Hematopoietic multipotent progenitor cell treated with erythropoietin and hydrocortisone succinate and interleukin-3 and kit ligand, for 8 days (in vitro differentiated cells): ENCODE results near the gene PRKN.

Source experiments
- DNase-seq: peaks from one replicate; pipeline ENCODE4 v3.0.0-alpha.2; 2015

The PRKN gene

GRCh38 chr6:162220876-162221275 lies 506.7 kb downstream of the PRKN start:
- DNase-seq = no peak

GRCh38 chr6:162219266-162219665 lies 508.3 kb downstream of the PRKN start:
- DNase-seq = no peak

- DNase-seq = no peak
Observed at GRCh38 chr6:162217811-162218493, 509.6 kb downstream of the PRKN start.

- no peak for DNase-seq
Observed at GRCh38 chr6:162217058-162217457, 510.5 kb downstream of the PRKN start.

GRCh38 chr6:162211777-162212176 lies 515.8 kb downstream of the PRKN start:
- no peak for DNase-seq

GRCh38 chr6:162211022-162211421 lies 516.5 kb downstream of the PRKN start:
- DNase-seq = no peak

GRCh38 chr6:162203287-162203686 lies 524.3 kb downstream of the PRKN start:
- no peak for DNase-seq

GRCh38 chr6:162200945-162201690 lies 526.4 kb downstream of the PRKN start:
- DNase-seq = no peak

GRCh38 chr6:162200041-162200440 lies 527.5 kb downstream of the PRKN start:
- DNase-seq = no peak

- DNase-seq = no peak
Observed at GRCh38 chr6:162198925-162199324, 528.6 kb downstream of the PRKN start.

GRCh38 chr6:162198076-162198475 lies 529.5 kb downstream of the PRKN start:
- no peak for DNase-seq

- no peak for DNase-seq
Observed at GRCh38 chr6:162195441-162195840, 532.1 kb downstream of the PRKN start.

GRCh38 chr6:162190981-162191380 lies 536.6 kb downstream of the PRKN start:
- no peak for DNase-seq

GRCh38 chr6:162187168-162187935 lies 540.2 kb downstream of the PRKN start:
- DNase-seq = no peak

- no peak for DNase-seq
Observed at GRCh38 chr6:162184465-162184864, 543.1 kb downstream of the PRKN start.

- DNase-seq = no peak
Observed at GRCh38 chr6:162181741-162182401, 545.7 kb downstream of the PRKN start.

- DNase-seq = no peak
Observed at GRCh38 chr6:162181111-162181510, 546.5 kb downstream of the PRKN start.

- DNase-seq = no peak
Observed at GRCh38 chr6:162179196-162179951, 548.2 kb downstream of the PRKN start.

- DNase-seq = no peak
Observed at GRCh38 chr6:162178666-162179065, 548.9 kb downstream of the PRKN start.

- no peak for DNase-seq
Observed at GRCh38 chr6:162178266-162178665, 549.3 kb downstream of the PRKN start.

- DNase-seq = no peak
Observed at GRCh38 chr6:162177746-162178145, 549.8 kb downstream of the PRKN start.

- DNase-seq = no peak
Observed at GRCh38 chr6:162173466-162173865, 554.1 kb downstream of the PRKN start.
